Measurements from ENCODE around the gene NPAS2. TPM values are rescaled to one million over a fixed set of nuclear protein-coding genes. Genes with fewer than 3 reads are reported as not detected.

NPAS2 gene
- total RNA-seq, 1 experiment from 2014 or later, result not detected

DNA sequence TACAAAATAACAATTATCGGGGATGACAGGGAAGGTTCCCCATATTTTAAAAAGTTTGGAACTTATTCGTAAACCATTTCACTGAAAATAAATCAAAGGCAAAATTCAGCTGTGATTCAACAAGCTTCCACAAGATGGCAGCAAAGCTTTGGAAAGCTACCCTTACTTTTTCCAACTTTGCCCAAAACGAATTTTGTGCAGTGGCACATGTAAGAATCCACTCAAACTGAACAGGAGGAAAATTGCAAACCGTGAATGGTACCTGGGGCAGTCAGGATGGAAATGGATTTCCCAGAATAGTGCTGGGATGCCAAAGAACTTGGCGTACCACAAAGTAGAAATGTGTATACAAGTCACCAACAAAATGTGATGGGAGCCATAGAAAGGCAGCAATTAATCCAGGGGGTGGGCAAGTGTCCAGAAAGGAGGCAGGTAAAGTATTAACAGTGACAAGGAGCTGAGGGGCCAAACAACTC lies 192.8 kb downstream of the NPAS2 start:
- DNase-seq (ENCODE audit: low spot score), result peak; percentile 58
- in situ Hi-C loops (cut with HindIII; ENCODE audit: low sequenced_read_pairs), result no loop called here

GRCh38 chr2:101014264-101014857 lies 194.4 kb downstream of the NPAS2 start:
- in situ Hi-C loops (cut with HindIII; ENCODE audit: low sequenced_read_pairs), result no loop called here

GRCh38 chr2:101017371-101017770 lies 197.4 kb downstream of the NPAS2 start:
- DNase-seq (ENCODE audit: low spot score), result no peak
- in situ Hi-C loops (cut with HindIII; ENCODE audit: low sequenced_read_pairs), result no loop called here

More at GRCh38 chr2:101014264-101014857, 194.4 kb downstream of the NPAS2 start:
- no peak for DNase-seq (ENCODE audit: low spot score)

- peak; percentile 57 for DNase-seq (ENCODE audit: low spot score)
- in situ Hi-C loops (cut with HindIII; ENCODE audit: low sequenced_read_pairs), result no loop called here
Measured at GRCh38 chr2:101018934-101019333, 199.0 kb downstream of the NPAS2 start.

DNA sequence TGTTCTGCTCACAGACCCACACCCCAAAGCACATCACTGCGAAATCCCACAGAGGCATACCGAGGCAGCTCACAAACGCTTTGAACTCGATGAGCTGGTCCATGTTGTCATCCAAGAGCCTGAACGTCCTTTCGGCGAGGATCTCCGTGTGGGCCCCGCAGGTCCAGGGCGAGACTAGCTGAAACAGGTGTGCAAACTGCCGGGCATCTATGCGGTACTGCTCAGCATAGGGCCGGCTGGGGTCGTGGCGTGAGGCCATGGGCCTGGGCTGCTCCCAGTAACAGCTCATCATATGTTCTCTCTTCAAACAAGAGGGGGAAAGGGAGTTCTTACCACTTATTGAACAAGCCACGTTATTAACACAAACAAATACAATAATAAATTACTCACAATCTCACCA lies 202.3 kb downstream of the NPAS2 start:
- in situ Hi-C loops (cut with HindIII; ENCODE audit: low sequenced_read_pairs), result no loop called here
- DNase-seq (ENCODE audit: low spot score), result no peak

- no peak for DNase-seq (ENCODE audit: low spot score)
- in situ Hi-C loops (cut with HindIII; ENCODE audit: low sequenced_read_pairs), result no loop called here
Measured at GRCh38 chr2:101023327-101024107, 203.6 kb downstream of the NPAS2 start.

DNA sequence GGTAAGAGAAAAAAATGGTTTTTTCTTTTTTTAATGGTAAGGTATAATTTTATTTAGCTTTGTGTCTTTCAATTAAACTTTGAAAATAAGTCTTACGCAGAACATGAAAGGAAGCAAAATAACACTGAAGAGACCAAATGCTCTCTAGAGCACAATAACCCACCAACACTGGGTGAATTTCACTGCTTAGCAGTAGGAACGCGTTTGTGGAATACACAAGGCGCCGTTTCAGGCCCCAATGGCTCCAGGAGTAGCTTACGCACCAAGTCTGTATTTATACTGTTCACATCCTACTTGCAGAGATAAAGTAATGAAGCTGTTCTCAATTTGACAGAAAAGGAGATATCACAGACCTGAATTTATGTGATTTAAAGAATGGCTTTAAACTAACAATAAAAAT lies 205.6 kb downstream of the NPAS2 start:
- in situ Hi-C loops (cut with HindIII; ENCODE audit: low sequenced_read_pairs), result loop anchor here (25.0 kb wide), 1 partner anchor 187 kb away; no protein-coding TSS in a partner anchor
- DNase-seq (ENCODE audit: low spot score), result no peak

DNA sequence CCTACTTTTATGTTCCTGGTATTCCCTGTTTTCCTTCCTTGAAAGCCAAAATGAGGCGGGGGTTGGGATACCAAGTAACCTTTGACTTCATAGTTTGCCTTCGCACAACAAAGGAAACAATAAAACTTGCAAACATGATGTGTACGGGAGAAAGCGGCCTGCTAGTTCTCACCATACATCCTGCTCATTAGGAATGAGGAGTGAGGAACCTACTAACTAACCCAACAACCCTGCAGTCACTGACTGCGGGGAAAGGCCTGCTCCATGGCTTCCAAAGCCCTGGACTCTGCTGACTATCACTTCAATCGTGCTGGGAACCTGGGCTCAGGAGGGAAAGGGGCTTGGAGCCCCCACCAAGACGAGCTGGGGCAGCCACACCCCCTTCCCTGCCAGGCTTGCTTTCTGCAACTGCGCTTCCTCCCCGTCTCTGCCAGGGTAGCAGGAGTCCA lies 206.3 kb downstream of the NPAS2 start:
- in situ Hi-C loops (cut with HindIII; ENCODE audit: low sequenced_read_pairs), result loop anchor here (25.0 kb wide), 1 partner anchor 186 kb away; no protein-coding TSS in a partner anchor
- DNase-seq (ENCODE audit: low spot score), result no peak

DNA sequence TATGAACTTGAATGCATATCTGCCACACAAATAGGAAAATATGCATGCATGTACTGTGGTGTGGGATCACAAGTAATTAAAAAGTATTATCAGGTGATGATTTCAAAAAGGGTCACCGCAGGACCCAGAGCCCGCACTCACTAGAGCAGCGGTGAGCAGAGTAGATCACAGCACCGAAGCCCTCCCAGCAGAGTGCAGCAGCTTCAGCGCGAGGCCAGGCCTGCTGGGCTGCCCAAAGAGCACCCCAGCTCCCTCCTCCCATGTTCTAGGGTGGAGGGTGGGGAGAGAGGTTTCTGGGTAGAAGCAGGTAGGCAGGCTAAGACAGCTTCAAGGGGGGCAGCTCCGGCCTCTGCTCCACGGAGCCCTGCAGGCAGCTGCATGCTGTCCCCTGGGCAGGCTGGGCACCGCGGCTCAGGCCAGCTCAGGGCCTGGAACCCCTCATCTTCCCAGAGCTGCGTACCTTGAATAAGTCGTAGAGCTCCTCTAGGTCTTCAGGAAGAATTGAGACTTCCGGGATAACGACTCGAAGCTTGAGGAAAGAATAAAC lies 207.1 kb downstream of the NPAS2 start:
- DNase-seq (ENCODE audit: low spot score), result no peak
- in situ Hi-C loops (cut with HindIII; ENCODE audit: low sequenced_read_pairs), result loop anchor here (25.0 kb wide), 1 partner anchor 185 kb away; no protein-coding TSS in a partner anchor

- no peak for DNase-seq (ENCODE audit: low spot score)
- in situ Hi-C loops (cut with HindIII; ENCODE audit: low sequenced_read_pairs), result loop anchor here (25.0 kb wide), 1 partner anchor 184 kb away; no protein-coding TSS in a partner anchor
Measured at GRCh38 chr2:101027852-101028251, 207.9 kb downstream of the NPAS2 start.

- in situ Hi-C loops (cut with HindIII; ENCODE audit: low sequenced_read_pairs), result loop anchor here (25.0 kb wide), 1 partner anchor 181 kb away; no protein-coding TSS in a partner anchor
- DNase-seq (ENCODE audit: low spot score), result no peak
Measured at GRCh38 chr2:101030866-101031554, 211.1 kb downstream of the NPAS2 start.

- DNase-seq (ENCODE audit: low spot score), result no peak
- in situ Hi-C loops (cut with HindIII; ENCODE audit: low sequenced_read_pairs), result loop anchor here (25.0 kb wide), 1 partner anchor 180 kb away; no protein-coding TSS in a partner anchor
Measured at GRCh38 chr2:101032084-101032776, 212.3 kb downstream of the NPAS2 start.

- in situ Hi-C loops (cut with HindIII; ENCODE audit: low sequenced_read_pairs), result loop anchor here (25.0 kb wide), 1 partner anchor 176 kb away; no protein-coding TSS in a partner anchor
- DNase-seq (ENCODE audit: low spot score), result no peak
Measured at GRCh38 chr2:101036562-101036961, 216.6 kb downstream of the NPAS2 start.

DNA sequence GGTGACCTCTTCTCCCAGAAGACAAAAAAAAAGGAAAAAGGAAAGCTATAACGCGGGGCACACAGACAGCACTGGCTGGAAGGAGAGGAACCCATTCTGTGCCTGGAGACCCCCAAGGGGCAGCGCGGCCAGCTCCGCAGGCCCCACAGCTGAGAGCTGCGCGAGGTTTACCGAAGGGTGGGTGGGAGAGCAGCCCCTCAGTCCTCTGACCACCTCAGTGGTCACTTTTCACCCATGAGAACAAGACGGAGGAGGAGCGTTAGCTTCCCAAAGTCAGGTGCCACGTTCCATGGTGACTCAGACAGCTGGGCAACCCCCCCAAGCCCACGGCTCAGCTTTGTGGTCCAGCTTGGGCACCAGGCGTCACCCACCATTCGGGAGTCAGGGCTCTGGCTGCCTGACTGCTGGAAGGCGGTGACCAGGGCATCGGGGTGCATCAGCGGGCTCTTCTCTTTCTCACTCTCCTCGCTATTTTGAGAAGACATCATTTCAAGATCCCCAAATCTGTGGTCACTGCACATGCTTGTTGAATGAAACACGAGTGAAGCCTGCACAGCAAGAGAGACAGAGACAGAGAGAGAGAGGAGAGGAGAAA lies 217.3 kb downstream of the NPAS2 start:
- in situ Hi-C loops (cut with HindIII; ENCODE audit: low sequenced_read_pairs), result loop anchor here (25.0 kb wide), 1 partner anchor 175 kb away; no protein-coding TSS in a partner anchor
- no peak for DNase-seq (ENCODE audit: low spot score)

DNA sequence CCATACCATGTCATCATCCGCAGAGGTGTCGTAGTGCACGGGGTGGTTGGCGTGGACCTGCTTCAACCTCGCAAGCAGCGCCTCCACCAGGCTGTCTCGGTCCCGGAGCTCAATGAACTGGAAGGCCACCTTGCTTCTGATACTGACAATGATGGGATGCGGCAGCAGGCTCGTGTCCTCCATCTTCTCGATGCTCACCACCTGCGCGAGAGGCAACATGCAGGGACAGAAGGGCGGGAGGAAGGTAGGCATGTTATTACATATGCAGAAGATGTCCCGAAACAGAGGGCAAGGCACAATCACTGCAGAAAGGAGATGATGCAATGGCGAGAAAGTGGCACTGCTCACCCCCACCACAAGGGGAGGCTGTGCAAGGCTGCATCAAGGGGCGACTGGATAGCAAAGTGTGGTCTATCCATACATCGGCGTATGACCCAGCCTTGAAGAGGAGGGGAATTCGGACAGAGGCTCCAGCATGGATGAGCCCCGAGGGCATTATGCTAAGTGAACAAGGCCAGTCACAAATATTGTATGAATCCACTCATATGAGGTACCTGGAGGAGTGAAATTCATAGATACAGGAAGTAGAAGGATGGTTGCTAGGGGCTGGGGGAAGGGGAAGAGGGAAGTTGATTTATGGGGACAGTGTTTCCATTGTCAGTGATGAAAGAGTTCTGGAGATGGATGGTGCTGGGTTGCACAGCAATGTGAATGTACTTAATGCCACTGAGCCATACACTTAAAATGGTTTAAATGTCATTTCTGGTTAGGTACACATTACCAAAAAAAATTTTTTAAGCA lies 218.7 kb downstream of the NPAS2 start:
- in situ Hi-C loops (cut with HindIII; ENCODE audit: low sequenced_read_pairs), result loop anchor here (25.0 kb wide), 1 partner anchor 174 kb away; no protein-coding TSS in a partner anchor

GRCh38 chr2:101040072-101040471 lies 220.1 kb downstream of the NPAS2 start:
- no peak for DNase-seq (ENCODE audit: low spot score)
- in situ Hi-C loops (cut with HindIII; ENCODE audit: low sequenced_read_pairs), result loop anchor here (25.0 kb wide), 1 partner anchor 172 kb away; no protein-coding TSS in a partner anchor

More for the DNA sequence above, 218.7 kb downstream of the NPAS2 start:
- no peak for DNase-seq (ENCODE audit: low spot score)

DNA sequence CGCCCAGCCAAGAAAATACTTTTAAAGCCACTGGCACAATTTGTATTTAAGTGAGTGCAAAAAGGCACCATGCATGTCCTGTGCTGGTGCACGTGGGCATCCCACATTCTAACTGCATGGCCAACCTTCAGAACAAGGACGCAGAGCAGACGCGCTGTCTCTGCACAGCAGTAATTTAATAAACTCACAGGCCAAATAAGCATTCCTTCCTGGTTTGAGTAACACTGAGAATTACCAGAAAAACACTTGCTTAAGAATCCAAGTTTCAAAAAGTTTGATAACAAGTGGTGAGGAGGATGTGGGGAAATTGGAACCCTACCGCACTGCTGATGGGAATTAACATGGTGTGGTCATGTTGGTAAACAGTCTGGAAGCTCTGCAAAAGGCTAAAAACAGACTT lies 220.8 kb downstream of the NPAS2 start:
- no peak for DNase-seq (ENCODE audit: low spot score)

More for the DNA sequence above, 220.8 kb downstream of the NPAS2 start:
- in situ Hi-C loops (cut with HindIII; ENCODE audit: low sequenced_read_pairs), result loop anchor here (25.0 kb wide), 1 partner anchor 172 kb away; no protein-coding TSS in a partner anchor

Data from G401 (cell line).